Cardiac septum (tissue), 1 donor: ENCODE results near the gene SRPK2. TPM values are rescaled to one million over a fixed set of nuclear protein-coding genes. Genes with fewer than 3 reads are reported as not detected.
"Not testable (repeated sequence)": the region's sequence is repeated elsewhere in the genome, so short reads cannot be mapped to it uniquely, and the experiment has no call there.

Experiments used
- DNase-seq: peaks from one replicate; pipeline ENCODE4 v3.0.0-alpha.2; 2020; ENCODE audit warnings: low spot score
- intact Hi-C: fragments of 100-400 bp; cut with DNase I; formaldehyde crosslinking; loops from one replicate; pipeline ENCODE4 v1.14.0; 2022
- total RNA-seq: library from RNA; stranded (reverse); fragmentation: NEBNext Ultra II Directional; extraction: Animal tissue kit (Norgen Biotek cat#: 25700); gene quantifications from one replicate; pipeline ENCODE4 v1.2.1, GENCODE V29; 2021
- donor health status: DM: no; HTN: no; CAD: no.

Gene SRPK2
- total RNA-seq, 1 donor from 2014 or later, result 37.8 TPM

DNA sequence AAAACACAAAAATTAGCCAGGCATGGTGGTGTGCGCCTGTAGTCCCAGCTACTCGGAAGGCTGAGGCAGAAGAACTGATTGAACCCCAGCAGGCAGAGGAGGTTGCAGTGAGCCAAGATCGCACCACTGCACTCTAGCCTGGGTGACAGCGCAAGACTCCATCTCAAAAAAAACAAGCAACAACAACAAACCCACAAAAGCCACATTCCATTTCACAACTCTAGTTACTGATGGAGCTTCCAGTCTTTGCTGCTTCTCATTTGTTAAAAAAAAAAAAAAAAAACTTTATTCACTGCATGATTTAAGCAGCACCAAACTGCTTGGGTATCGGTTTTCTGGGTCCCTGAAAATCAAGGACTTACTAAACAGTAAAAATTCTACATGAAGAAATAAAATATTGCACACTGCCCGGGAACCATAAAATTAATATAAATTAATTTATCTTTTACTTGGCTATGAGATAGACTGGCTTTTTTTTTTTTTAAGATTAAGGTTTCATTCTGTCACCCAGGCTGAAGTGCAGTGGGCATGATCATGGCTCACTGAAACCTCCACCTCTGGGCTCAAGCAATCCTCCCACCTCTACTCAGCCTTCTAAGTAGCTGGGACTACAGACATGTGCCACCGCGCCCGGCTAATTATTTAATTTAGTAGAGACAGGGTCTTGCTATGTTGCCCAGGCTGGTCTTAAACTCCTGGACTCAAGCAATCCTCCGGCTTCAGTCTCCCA lies 42.0 kb downstream of the SRPK2 start:
- intact Hi-C loops, result no loop called here
- no peak for DNase-seq

DNA sequence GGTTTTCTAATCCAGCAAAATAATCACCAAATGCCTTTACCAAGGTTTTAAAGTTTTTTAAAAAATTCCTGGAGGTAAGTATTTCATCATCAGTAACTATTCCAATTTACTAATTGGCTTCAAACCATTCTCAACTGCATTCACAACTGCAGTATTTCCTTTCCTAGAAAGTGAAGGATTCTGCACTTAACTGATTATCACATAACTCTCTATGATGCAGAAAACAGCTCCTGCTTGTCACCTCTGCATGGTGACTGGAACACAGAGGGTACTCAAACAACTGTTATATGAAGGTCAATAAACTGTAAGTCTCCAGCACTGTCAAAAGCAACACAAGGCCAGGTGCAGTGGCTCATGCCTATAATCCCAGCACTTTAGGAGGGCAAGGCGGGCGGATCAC lies 42.6 kb downstream of the SRPK2 start:
- DNase-seq, result no peak
- intact Hi-C loops, result no loop called here

DNA sequence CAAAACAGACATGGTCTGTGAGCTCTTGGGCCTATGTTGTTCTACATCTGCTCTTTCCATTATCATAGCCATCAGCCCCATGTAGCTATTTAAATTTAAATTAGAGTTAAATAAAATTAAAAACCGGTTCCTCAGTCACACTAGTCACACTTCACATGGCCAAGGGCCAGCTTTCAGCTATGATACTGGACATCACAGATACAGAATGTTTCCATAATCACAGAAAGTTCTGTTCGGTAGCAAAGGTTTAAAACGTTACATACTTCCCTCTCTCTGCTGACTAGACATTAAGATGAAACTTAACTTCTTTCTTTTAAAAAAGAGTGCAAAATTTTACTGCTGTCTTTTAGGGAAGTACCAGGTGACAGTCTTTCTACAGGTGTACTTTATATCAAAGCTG lies 43.0 kb downstream of the SRPK2 start:
- DNase-seq, result no peak
- intact Hi-C loops, result no loop called here

DNA sequence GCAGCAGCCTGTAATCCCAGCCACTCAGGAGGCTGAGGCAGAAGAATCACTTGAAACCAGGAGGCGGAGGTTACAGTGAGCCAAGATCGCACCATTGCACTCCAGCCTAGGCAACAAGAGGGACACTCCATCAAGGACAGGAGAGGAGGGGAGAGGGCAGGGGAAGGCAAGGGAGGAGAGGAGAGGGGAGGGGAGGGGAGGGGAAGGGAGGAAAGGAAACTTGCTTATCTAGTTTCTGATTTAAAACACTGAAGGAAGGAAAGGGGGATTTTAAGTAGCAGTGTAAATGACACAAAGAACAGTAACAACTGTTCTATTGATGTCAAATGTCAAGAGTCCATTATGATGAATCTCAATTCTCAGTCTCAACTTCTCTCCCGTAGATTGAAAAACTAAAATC lies 43.7 kb downstream of the SRPK2 start:
- intact Hi-C loops, result no loop called here
- DNase-seq, result no peak

DNA sequence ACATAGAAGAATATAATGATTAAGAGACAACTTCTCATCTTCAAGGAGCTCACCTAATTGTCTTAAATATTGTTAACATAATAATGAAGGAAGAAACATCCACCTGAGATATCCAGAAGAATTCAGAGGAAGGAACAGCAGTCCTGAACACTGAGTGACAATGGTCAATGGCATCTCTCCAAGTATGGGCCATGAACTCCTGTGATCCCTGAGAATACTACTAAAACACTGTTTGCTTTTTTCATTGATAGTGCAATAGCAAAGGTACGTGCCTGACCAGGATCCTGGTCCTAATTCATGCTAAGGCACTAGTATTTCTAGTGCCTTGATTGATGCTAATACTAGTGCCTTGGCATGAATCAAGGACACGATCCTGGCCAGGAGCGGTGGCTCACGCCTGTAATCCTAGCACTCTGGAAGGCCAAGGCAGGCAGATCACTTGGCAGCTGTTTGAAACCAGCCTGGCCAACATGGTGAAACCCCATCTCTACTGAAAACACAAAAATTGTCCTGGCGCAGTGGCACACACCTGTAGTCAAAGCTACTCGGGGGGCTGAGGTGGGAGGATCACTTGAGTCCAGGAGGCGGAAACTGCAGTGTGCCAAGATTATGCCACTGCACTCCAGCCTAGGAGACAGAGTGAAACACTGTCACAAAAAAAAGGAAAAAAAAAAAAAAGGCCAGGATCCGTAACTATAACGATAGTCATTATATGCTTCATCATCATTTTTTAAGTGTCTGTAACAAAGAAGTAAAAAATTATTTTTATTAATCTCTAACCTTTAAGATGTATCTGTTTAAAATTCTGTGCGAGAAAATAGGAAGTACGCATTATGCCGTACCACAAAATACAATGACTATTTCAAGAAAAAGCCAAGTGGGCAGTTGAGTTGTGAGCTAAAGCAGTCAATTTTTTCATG lies 49.1 kb downstream of the SRPK2 start:
- no peak for DNase-seq

DNA sequence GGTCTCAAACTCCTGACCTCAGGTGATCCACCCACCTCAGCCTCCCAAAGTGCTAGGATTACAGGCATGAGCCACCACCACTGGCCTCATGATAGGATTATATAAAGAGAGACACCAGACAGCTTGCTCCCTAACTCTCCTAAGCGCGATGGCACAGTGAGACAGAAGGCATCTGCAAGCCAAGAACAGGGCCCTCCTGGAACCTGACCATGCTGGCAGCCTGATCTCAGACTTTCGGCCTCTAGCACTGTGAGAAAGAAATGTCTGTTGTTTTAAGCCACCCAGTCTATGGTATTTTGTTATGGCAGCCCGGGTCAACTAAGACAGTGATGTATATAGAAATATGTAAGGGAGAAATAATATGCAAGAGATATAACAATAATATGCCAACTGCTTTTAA lies 51.2 kb downstream of the SRPK2 start:
- no peak for DNase-seq
- intact Hi-C loops, result loop anchor here (5.0 kb wide), 1 partner anchor 185 kb away; no protein-coding TSS in a partner anchor

More for the DNA sequence above, 49.1 kb downstream of the SRPK2 start:
- intact Hi-C loops, result loop anchor here (5.0 kb wide), 1 partner anchor 187 kb away; no protein-coding TSS in a partner anchor

DNA sequence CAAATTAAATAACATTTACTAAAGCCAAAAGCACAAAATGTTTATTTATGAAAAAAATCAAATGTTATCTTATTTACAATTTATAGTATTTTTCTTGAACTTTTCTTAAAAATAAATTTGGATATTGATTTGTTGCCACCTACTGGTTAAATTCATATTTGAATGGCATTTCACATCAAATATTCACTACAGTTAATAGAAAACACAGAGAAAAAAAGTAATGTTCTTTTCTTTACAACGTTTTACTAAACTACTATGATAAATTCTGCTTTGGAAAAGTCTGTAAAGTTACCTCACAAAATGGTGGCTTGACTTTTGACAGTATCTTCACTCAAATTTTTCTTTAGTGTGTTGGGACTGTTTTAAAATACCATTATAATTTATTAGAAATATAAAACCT lies 52.7 kb downstream of the SRPK2 start:
- intact Hi-C loops, result loop anchor here (5.0 kb wide), 1 partner anchor 184 kb away; no protein-coding TSS in a partner anchor
- no peak for DNase-seq

DNA sequence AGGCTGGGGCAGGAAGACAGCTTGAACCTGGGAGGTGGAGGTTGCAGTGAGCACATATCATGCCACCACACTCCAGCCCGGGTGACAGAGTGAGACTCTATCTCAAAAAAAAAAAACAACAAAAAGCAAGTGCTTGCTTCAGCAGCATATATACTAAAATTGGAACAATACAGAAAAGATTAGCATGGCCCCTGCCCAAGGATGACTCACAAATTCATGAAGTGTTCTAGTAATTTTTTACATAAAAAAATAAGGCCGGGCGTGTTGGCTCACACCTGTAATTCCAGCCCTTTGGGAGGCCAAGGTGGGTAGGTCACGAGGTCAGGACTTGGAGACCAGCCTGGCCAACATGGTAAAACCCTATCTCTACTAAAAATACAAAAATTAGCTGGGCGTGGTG lies 56.1 kb downstream of the SRPK2 start:
- DNase-seq, intact Hi-C loops: not testable (repeated sequence)

DNA sequence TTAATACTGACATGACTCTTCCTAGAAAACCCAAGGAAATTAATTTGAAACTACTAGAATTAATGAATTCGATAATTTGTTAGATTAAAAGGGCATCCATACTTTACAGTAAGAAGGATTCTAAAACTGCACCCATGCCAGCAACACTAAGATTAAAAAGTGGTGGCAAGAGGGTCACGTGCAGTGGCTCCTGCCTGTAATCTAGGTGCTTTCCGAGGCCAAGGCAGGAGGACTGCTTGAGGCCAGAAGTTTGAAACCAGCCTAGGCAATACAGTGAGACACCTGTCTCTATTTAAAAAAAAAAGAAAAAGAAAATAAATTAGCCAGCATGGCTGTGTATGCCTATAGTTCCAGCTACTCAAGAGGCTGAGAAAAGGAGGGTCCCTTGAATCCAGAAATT lies 58.2 kb downstream of the SRPK2 start:
- intact Hi-C loops, result no loop called here
- DNase-seq, result no peak

DNA sequence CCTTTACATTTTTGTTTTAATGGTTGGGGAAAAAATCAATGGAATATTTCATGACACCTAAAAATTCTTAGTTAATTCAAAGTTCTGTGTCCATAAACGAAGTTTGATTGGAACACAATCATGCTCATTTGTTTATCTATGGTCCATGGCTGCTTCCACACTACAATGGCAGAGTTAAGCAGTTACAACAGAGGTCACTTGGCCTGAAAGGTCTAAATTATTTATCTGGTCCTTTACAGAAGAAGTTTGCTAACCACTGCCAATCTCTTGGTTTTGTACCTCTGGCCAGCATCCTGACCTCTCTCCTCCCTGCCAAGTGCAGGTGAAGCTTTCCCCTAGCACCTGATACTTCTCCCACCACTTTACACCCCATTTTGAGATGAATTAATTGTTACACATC lies 61.5 kb downstream of the SRPK2 start:
- intact Hi-C loops, result no loop called here
- no peak for DNase-seq

DNA sequence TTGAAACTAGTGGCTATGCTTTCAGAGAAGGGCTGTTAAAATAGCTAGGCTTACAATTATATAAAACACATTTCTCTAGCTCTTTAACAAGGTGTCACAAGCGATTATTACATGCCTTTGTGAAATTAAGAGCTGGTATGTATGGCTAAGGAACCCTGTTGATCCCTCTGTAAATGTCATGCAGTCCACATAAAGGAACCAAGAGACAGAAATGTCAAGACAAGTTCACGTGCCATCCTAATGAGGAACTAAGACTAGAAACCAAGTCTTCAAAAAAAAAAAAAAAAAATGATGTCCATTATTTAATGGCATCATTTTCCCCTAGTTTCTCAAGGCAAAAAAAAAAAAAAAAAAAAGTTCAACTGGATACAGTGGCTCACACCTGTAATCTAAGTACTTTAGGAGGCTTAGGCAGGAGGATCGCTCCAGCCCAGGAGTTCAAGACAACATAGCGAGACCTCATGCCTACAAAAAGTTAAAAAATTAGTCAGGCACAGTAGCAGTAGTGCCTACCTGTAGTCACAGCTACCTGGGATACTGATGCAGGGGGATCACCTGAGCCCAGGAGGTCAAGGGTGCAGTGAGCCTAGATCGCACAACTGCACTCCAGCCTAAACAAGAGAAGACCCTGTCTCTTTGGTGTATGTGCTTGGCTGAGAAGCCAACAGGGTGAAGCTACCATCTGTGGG lies 63.4 kb downstream of the SRPK2 start:
- no peak for DNase-seq
- intact Hi-C loops, result no loop called here

DNA sequence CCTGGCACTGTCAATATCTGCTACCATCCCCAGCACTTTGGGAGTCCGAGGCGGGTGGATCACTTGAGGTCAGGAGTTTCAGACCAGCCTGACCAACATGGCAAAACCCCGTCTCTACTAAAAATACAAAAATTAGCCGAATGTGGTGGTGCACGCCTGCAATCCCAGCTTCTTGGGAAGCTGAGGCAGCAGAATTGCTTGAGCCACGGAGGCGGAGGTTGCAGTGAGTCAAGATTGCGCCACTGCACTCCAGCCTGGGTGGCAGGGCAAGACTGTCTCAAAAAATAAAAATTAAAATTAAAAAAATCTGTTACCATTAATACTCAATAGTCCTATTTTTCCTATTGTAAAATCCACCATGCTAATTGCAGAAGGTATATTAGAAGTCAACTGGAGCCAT lies 64.1 kb downstream of the SRPK2 start:
- DNase-seq, intact Hi-C loops: not testable (repeated sequence)

DNA sequence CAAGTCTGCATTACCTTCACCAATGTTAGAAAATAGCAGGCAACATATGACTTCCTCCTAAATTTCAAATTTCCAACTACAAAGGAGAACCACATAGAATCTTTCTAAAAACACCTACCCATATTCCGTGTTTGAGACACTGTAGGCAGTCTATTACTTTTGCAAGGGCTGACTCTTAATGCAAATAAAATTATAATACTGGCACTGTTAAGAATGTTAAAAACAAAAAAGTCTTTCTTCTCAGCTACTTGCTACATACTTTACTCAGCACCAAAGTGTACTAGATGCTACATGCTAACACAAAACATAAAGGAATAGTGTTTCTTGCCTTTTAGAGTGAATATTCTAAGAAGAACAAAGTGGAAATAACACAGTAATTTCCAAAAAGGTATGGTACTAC lies 65.4 kb downstream of the SRPK2 start:
- no peak for DNase-seq
- intact Hi-C loops, result no loop called here

DNA sequence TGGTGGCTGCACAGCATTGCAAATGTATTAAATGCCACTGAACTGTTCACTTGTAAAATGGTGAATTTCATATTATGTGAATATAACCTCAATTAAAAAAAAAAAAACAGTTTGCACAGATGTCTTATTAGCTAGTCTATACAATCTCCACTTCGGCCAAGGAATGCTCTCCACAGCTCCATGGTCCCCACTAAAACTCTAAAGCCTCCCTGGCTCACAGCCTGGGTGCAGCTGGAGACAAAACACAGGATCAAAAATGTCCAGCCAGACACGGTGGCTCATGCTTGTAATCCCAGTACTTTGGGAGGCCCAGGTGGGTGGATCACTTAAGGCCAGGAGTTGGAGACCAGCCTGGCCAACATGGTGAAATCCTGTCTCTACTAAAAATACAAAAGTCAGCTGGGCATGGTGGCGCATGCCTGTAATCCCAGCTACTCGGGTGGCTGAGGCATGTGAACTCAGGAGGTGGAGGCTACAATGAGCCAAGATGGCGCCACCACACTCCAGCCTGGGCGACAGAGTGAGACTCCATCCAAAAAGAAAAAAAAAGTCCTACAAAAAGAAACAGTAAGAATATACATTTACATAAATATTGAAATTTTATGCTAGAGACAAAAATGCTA lies 66.0 kb downstream of the SRPK2 start:
- intact Hi-C loops, result no loop called here
- no peak for DNase-seq

DNA sequence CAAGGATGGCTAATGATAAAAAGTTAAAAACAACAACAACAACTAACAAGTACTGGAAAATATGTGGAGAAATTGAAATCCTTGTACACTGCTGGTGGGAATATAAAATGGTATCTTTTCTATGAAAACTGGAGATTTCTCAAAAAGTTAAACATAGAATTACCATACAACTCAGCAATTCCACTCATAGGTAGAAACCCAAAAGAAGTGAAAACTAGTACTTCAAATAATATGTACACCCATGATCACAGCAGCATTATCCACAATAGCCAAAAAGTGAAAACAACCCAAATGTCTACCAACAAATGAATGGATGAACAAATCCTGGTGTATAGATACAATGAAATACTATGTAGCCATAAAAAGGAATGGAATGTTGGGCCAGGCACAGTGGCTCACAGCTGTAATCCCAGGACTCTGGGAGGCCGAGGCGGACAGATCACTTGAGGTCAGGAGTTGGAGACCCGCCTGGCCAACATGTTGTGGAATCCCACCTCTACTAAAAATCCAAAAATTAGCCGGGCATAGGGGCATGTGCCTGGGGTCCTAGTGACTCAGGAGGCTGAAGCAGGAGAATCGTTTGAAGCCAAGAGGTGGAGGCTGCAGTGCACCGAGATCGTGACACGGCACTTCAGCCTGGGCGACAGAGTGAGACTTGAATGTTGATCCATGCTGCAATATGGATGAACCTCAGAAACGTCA lies 66.8 kb downstream of the SRPK2 start:
- DNase-seq, result no peak
- intact Hi-C loops, result no loop called here

DNA sequence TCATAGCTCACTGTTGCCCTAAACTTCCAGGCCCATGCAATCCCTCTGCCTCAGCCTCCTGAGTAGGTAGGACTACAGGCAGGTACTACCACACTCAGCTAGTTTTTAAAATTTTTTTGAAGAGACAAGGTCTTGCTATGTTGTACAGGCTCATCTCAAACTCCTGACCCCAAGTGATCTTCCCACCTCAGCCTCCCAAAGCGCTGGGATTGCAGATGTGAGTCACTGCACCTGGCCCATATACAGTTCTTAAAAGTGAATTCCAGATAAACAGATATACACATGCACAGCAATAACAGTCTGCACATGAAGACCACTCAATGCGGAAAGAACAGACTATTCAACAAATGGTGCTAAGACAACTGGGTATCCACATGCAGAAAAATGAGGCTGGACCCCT lies 67.8 kb downstream of the SRPK2 start:
- no peak for DNase-seq
- intact Hi-C loops, result no loop called here

DNA sequence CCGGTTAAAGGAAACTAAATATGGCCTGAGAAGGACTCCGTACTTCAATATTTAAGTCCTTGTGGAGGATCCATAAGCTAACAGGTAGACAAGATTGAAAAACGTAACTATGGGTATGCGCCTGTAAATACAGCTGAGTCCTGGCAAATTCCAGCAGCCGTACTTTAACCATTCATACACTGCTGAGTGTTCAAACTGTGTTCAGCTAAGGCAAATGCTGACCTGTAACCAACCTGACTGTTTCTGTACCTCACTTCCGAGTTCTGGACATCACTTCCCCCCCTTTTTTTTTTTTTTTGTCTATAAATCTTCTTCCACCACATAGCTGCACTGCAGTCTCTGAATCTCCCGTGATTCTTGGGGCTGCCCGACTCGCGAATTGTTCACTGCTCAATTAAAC lies 69.1 kb downstream of the SRPK2 start:
- DNase-seq, result no peak
- intact Hi-C loops, result no loop called here

DNA sequence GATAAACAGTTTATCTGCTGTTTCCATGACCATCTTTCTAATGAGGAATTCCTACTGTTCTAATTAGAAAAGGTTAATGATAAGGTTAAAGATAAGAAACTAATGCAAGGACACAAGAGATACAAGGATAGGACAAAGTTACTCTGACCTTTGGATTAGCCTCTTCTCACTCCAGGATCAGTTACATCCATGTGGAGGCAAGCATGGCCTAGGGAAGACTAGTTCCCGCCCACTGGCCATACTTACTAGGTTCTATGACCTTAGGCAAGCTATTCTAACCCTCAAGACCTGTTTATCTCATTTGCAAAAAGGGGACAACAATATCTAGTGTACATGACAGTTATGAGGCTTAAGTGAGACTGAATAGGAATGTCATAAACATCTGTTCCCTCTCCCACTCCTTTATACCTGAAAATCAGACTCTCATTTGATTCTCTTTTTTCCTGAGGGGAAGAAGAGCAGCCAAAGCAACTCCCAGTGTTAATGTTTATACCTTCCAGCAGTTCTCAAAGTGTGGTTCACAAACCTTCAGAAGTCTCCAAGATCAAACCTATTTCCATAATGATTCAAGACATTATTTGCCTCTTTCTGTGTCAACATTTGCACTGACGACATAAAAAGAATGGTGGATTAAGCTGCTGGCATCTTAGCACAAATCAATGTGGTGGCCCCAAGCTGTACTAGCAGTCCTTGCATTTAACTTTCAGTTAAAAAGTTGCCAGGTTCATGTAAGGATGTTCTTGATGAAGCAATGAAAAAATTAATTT lies 72.0 kb downstream of the SRPK2 start:
- no peak for DNase-seq
- intact Hi-C loops, result no loop called here
